NCI-H510A treated with DMSO at 0.1 percent for 48 hours (cell line): Measurements from ENCODE around the gene GJD4.

Experiments used
- DNase-seq: peaks from one replicate; lab custom pipeline; 2025; lab: John Stamatoyannopoulos, UW

Gene GJD4

DNA sequence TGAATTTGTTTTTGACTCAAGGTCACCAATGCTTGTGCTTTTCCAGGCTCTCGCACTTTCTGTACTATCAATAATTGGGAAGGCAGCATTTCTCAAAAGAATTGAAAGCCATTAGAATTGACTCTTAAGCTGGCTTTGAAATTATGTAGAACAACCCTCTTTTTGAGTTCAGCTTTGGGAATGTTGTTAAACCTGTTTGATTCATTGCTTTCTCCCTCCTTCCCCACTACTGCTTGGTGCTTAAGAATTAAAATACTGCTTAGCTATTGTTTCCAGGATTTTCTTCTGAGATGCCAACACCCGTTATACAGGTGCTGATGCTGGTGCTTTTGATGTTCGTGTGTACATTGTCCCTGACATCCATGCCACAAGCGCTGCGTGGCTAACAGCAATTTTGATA lies 52.5 kb downstream of the GJD4 start:
- DNase-seq = no peak
